CD4-positive, alpha-beta T cell treated with Interferon alpha-2 for 1 hour (primary cell): ENCODE measurements around the gene TMEM109.

ENCODE experiments used
- DNase-seq, 2 donors: peaks; one replicate each; pipeline ENCODE4 v3.0.0-alpha.2; 2020 to 2022

Gene TMEM109

DNA sequence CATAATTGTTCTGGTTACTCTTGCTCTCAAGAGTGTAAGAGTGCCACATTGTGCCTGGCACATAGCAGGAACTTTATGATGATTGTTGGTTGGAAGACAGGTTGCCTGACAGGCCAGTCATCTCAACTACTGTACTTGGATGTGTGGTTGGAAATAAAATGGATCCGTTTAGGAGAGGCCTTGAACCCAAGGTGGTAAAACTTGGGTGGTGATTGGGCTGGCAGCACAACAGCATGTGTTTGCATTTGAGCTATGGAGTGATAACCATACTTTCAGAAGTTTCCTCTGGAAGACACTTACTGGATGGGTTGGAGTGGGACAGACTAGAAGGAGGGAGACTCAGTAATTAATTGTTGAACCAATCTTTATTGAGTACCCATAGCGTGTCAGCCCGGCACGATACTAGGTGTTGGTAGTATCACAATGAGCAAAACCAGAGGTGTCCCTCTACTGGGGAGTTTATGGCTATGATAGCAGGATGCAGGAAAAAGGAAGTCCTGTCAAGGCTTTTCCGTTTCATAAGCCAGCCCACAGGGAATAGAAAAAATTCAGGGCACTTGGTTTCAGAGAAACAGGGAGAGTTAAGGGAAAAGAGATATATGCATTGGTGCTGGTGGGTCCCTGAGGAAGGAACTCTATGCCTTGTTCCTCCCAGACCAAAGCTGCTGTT lies 3.1 kb upstream of the TMEM109 start:
- DNase-seq = no peak

DNA sequence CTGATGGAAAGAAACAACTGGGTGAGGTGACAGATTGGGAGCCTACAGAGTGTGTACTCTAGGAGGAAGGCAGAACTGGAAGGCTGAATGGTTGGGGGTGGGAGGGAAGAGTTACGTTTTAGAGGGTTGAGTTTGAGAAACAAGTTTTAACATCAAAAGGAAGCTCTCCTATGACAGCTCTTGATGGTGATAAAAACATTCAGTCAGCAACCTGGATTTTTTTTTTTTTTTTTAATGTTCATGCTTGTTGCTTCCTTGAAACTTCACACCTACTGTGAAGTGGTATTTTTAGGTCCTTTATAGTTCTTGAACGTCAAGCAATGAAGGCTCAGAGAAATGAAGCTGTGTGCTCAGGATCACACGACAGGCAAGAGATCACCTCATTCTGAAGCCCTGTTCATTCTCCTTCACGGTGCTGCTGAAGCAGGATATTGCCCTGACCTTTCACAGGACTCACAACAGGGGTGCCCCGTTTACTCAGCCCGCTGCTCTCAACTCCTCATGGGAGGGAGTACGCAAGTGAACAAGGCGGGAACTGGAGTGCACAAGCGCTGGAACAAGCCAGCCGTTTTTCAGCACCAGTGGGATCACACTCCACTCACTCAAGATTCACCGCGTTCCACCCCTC lies 1.6 kb upstream of the TMEM109 start:
- peak; percentile 19 to 58 for DNase-seq

DNA sequence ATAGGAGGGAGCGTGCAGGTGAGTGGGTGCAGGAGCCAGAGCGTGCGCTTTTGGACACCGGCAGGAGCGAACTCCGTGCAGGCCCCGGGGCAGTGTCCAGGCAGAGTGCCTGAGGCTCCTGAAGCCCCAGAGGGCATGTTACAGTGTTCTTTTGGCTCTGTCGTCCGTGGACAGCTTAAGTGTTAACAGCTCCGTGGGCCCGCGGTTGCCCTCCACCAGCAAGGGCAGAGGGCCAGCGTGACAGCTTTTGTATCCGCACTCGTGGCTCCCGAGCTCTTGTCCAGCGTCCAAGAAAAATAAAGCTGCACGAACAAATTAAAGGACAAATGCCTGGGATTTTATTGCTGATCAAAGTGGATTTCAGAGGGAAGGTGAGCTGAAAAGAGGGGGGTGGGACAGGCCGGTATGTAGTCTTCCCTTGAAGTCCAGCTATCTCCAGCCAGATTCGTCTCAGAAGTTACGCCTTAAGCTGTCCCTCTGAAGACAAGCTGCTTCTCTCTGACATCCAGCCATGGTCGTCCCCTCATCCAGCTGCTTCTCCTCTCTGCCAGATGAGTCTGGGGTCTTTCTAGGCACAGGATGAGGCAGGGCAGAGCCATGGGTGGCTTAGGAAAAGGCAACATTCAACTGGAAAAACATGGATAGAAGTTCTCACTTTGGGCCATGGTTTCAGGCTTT lies 968 bp upstream of the TMEM109 start:
- no peak for DNase-seq

DNA sequence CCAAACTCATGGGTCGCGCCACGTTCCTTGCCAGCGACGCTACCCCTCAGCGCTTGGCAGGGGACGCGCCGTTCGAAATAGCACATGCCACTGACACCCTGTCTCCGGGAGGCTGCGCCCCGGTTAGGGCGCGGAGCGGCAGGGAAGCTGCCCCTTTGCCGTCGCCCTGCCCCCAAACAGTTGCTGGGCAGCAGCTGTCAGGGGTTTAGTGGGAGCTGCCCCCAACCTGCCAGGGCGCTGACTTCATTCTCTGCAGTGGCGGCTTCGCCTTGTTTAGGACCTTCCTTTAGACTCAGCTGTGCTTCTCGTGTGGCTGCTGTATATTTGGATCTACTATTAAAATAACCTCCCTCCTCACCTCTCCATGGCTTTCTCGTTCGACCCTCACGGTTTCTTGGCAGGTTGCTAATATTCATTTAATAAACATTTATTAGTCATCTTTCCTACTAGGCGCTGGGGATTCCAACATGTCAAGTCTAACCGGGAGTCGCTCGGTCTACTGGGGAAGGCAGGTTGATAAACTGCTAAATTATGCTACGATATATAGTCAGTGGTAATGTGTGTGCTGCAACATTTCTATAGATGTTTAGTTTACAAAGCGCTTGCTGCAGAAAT lies 782 bp downstream of the TMEM109 start:
- DNase-seq = peak in 1 of 2 donors; percentile 41

DNA sequence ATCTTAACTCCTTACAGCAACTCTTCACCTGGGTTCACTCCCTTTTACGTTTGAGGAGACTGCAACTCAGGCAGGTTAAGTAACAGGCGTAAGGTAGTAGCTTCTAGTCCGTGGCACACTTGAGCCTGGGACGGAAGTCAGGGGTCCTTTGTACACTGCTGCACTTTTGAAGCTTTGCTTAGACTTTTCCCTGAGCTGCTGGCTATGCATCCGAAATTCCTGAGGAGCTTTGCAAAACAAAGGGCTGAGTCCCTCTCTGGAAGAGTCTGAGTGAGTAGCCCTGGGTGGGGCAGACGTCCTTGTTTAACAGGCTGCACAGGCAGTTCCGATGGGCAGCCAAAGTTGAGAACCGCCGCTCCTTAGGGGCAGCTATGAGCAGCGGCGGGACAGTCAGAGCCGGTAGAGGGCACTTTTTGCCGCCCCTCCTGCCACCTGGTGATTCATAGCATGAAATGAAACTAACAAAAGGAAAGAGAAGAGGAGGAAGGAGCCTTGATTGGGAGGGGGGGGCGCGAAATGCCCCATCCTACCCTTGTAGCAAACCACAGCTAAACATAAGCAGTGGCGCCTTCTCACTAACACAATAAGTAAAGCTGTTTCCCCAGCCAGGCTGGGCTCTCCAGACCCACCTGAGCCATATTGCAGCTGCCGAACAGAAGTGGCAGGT lies 1.4 kb downstream of the TMEM109 start:
- peak; percentile 79 to 82 for DNase-seq

DNA sequence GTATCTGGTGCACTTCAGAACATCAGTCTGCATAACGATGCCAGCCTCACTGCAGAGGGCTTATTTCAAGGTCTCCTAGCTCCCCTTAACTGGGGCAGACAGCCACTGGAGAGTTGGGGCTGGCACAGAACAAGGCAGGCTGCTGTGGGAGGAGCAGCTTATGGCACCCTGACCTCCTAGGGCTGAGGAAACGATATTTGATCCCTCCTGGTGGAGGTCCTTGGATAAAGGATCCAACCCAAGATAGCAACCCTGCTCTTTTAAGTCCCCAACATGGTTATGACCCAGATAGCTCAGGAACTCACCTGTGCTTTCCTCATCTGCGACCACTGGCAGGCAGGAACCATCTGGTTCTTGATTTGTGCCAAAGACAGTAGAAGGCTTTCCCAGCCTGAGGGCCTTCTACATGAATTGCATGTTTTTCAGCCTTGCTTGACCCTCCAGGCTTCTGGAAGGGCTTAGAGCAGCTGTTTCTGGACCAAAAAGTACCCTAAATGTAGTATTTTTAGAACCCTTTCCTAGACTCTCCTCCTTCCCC lies 2.8 kb downstream of the TMEM109 start:
- no peak for DNase-seq

DNA sequence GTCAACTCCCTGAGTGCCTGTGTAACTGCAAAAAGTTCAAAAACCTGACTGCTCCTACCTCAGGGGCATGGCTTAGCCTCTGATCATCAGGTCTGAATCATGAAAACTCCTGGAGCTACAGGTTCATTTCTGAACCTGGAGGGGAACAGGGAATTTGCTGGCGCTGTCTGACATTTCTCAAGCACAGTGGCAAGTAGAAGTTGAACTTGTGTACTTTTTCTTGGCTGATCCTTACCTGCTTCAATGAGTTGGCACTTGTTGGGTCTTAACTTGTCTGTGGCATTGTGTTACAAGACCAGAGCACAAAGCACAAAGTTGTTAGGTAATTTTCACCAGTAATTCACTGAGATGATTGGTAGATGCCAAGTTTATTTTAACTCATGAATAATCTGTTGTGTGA lies 3.3 kb downstream of the TMEM109 start:
- no peak for DNase-seq

DNA sequence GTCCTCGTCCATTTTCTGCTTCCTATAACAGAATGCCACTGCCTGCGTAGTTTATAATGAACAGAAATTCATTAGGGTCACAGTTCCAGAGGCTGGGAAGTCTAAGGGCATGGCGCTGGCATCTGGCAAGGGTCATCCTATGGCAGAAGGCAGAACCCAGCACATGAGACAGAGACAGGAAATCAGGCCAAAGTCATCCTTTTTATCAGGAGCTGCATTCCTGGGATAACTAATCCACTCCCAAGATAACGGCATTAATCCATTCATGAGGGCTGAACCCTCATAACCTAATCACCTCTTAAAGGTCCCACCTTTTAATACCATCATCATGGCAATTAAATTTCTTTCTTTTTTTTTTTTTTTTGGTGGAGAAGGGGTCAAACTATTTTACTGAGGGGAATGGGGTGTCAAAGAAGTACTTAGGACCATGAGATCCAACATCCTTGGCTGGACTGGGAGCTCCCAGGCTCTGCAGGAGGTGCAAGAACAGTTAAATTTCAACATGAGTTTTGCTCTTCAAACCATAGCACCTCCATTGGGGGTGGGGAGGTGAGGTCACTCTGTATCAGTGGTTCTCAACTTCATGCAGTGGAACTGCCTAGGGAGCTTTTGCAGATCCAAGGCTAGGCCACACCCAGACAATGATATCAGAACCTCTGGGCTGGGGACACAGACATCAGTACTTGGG lies 4.4 kb downstream of the TMEM109 start:
- DNase-seq = no peak

DNA sequence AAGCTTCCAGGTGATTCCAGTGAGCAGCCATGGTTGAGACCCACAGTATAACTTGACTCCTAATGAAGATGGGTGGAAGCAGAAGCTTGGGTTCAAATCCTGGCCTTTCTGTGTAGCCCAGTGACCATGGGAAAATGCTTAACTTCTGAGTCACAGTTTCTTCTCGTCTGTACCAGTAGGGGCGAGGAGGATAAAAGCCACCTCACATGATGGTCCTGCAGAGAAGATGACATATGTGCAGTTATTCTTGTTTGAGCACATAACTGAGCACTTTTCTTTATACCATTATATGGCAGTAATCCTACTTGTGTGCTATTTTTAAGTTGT lies 4.9 kb downstream of the TMEM109 start:
- no peak for DNase-seq

DNA sequence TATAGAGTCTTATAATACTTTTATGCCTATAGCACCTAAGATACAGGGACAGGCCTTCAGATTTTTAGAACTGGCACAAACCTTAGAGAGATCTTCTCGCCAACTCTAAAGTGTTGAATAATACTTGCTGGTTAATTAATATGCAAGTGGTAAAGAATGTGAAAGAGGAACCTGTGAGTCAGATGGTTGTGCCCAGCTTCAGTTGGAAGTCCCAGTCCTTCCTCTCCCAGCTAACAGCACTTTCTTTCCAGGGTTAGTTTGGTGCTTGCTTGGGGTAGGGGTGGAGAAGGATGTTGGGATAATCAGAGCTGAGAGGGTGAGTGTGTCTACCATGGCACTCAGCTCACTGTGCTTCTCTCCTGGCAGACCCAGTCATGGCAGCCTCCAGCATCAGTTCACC lies 5.4 kb downstream of the TMEM109 start:
- no peak for DNase-seq

DNA sequence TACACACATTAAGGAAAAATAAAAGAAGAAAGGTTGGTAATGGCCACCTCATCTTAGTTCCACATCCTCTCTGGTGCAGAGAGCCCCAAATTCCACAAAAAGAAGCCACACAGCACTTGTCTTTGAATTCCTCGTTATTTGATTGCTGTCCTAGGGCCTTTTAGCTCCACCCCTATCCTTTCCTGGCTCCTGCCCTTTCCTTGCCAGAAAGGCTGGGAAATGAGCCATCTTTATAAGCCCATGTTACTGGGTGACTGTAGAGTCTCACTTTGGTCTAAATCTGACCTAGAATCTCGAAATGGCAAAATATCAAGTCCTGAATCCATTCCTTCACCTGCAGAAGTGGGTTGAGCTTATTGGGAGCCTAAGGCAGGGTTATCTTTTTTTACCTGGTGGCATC lies 6.0 kb downstream of the TMEM109 start:
- DNase-seq = no peak

DNA sequence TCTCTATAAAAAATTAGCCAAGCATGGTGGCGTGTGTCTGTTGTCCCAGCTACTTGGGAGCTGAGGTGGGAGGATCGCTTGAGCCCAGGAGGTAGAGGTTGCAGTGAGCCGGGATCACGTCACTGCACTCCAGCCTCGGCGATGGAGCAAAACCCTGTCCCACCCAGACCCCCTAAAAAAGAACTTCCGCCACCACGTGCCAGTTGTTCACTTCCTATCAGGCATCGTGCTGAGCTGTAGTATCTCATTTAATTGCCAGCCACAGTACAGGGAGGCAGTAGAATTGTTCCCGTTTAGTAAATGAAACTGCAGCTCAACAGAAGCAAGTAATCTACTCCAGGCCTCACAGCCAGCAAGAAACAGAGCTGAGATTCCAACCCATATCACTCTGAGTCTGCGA lies 7.3 kb downstream of the TMEM109 start:
- DNase-seq = no peak

DNA sequence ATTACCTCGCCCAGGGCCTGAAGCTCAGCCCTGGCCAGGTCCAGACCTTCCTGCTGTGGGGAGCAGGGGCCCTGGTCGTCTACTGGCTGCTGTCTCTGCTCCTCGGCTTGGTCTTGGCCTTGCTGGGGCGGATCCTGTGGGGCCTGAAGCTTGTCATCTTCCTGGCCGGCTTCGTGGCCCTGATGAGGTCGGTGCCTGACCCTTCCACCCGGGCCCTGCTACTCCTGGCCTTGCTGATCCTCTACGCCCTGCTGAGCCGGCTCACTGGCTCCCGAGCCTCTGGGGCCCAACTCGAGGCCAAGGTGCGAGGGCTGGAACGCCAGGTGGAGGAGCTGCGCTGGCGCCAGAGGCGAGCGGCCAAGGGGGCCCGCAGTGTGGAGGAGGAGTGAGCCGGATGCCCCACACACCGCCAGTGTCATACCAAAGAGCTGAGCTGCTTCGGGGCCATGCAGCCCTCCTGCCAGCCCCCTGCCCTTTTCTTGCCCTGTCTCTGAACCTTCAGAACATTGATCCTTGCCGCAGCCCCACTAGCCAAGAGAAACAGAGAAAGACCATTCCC lies 7.9 kb downstream of the TMEM109 start:
- no peak for DNase-seq

DNA sequence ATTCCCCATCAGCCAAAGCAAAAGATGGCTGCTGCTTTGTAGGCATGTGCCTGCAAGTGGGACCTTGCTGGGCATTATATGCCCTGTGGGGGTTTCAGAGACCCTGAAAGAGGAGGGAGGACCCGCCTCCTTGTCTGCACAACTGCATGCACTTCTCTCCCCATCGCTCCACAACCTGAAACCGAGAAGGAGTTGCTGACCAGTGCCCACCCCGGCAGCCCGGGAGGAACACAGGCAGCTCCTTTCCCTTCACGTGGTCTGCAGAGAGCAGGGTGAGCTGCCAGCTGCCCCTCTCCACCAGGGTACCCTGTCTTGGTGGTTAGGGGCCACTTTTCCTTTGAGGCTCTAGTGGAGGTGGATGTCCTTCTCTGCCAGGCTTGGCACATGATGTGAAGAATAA lies 8.9 kb downstream of the TMEM109 start:
- no peak for DNase-seq

DNA sequence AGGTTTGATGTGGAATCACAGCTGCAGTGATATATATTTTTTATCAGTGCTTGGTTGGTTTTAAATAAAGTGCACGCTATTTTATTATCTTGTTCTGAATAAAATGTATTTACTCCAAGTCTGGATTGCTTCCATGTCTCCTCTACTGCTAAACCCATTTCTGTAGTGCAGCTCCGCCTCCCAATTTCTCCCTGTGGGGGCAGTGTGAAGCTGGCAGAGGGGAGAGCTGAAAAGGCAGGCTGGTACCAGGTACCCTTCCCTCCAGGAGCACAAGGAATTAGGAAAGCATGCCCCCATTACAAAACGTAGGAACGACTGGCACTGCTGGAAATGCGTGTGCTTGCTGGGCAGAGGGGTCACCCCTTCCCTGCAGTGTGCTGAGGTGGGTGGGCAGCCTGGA lies 9.4 kb downstream of the TMEM109 start:
- DNase-seq = no peak

DNA sequence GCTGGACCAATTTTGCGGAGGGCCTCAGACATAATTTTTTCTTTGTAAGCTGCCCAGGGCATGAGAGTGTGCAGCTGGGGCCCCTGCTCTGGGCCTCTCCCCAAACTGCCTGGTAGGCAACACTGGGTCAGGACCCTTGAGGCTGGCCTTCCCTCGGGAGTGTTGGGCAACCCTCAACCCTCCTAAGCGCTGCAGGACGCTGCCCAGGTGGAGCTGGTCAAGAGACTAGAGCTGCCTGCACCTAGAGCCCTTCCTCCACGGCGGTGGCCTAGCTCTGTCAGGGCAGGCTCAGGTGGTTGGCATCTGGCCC lies 9.8 kb downstream of the TMEM109 start:
- DNase-seq = no peak

DNA sequence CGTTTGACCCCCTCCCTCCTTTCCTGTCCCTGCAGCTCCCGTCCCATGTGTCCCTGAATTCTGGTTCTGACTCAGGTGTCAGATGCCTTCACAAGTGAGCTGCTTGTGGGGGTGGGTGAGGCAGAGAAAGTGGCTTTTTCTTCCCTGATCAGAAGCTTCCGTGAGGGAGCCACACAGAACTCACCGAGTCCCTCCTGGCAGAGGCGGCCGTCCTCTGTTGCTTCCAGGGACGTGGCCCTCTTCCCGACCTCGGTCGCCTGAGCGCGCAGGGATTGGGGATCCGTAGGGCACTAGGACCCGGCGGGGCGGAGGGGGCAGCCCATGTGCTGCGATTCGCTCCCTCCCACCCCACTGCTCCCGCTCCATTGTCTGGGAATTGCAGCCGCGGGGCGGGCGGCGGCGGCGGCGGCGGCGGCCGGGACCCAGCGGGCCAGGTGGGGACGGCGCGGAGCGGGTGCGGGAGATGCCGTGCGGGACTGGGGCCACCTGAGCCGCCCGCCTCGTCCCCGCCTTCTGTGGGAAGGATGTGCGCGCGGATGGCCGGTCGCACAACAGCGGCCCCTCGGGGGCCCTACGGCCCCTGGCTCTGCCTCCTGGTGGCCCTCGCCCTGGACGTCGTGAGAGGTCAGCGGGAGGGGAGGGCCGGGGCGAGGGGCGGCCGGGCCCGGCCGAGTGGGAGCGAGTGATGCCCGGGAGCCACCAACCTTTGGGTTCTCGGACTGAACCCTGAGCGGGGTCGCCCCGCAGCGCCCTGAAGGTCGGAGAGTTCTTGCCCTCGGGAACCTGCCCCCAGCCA lies 10.3 kb downstream of the TMEM109 start, which contains the start of gene TMEM132A:
TSS of gene TMEM132A (plus strand) at position 351 of the 796 bp plus-strand sequence. CDS start at position 525, 174 bp downstream.
- DNase-seq = no peak

DNA sequence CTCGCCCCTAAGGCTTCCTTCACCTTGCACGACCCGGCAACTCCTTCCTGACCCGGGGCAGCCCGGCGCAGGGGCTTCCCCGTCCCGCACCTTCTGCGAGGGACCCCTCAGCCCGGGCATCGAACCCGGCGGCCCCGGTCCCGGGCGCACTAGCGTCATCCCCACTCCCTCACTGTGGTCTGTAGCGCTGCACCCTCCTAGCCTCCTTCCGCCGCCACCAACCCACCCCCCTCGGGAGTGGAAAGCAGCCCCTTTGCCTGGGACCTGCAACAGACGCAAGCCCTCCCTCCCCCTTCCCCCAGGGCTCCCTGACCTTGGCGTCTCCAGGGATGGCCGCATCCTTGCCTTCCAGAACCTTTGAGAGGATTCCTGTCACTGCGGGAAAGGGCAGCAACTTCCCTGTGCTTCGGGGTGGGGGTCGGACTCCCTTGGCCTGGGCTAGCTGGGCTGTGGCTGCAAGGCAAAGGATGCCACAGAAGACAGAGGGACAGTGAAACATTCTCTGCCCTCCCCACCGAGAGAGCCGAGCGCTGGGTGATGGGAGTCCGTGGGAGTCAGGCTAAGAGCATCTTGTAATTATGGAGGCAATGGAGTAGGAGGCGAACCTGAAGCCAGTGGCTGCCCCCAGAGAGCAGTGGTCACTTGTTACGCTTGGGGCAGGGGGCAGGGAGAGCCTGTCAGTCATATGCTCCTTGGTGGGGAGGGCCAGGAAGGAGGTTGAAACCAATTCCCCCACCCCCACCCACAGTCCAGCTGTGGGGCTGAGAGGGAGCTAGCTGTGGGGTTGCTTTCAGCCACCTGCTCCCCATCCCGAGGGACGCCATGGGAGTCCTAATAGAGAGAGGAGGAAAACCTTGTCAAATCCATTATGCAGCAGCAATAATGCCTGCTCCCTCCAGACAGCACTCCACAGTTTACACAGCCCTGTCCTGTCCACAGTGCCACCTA lies 11.2 kb downstream of the TMEM109 start:
- no peak for DNase-seq

DNA sequence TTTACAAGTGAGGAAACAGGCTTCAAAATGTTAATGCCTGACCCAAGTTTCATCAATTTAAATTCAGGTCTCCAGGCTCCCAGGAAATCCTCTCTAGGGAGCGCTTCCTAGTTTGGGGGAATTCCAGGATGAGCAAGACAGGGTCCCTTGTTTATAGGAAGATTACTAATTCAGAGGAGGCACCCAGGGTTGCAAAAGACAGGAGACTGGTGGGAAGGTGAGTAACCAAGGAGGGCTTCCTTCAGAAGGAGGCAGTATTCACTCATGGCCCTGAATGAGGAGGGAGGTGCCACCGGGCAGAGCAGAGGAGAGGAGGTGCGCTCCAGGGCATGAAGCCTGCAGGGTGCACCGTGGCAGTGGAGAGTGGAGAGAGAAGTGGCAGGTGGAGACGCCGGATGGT lies 11.9 kb downstream of the TMEM109 start:
- no peak for DNase-seq

DNA sequence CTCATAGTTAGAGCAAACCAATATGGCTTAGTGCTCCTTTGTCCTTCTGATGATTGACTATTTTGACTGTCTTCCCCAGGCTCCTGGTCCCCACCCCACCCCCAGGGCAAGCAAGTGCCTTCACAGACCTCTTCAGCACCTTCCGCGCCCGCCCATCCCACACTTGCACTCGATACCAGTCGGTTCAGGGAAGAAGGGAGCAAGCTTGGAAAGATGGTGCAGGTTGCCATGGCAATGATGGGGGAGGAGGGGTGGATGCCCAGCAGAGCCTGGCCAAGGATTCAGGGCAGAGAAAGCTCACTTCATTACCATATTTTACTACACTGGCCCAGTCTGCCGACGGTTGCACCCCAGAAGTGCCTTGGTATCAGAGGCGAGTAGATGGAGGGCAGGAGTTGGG lies 12.5 kb downstream of the TMEM109 start:
- DNase-seq = no peak
